Panc1 (cell line): Measurements from ENCODE around the gene GPM6B.

Experiments
- POLR2AphosphoS5 ChIP-seq: IDR thresholded peaks from 2 replicates; pipeline ENCODE4 v1.6.1; 2012; ENCODE audit warnings: mild to moderate bottlenecking, low read depth, low read length, moderate library complexity
- TF ChIP-seq, protein P1 (sequence below): fragments of 450-650 bp; IDR thresholded peaks from 2 replicates; pipeline ENCODE4 v1.5.1; 2017; ENCODE audit warnings: mild to moderate bottlenecking

- TF ChIP-seq, protein P1, sequence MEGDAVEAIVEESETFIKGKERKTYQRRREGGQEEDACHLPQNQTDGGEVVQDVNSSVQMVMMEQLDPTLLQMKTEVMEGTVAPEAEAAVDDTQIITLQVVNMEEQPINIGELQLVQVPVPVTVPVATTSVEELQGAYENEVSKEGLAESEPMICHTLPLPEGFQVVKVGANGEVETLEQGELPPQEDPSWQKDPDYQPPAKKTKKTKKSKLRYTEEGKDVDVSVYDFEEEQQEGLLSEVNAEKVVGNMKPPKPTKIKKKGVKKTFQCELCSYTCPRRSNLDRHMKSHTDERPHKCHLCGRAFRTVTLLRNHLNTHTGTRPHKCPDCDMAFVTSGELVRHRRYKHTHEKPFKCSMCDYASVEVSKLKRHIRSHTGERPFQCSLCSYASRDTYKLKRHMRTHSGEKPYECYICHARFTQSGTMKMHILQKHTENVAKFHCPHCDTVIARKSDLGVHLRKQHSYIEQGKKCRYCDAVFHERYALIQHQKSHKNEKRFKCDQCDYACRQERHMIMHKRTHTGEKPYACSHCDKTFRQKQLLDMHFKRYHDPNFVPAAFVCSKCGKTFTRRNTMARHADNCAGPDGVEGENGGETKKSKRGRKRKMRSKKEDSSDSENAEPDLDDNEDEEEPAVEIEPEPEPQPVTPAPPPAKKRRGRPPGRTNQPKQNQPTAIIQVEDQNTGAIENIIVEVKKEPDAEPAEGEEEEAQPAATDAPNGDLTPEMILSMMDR, result no peak
- no peak for TF ChIP-seq POLR2AphosphoS5
Observed at GRCh38 chrX:13859724-13860123, 42.8 kb upstream of the GPM6B start.
